Fibroblast of lung (primary cell): ENCODE data around the gene ASAP2.

Experiments used
- EZH2 ChIP-seq: IDR thresholded peaks from 2 replicates; pipeline ENCODE4 v1.5.1; 2012; ENCODE audit warnings: low read length, control low read depth, mild to moderate bottlenecking; ENCODE audit errors: missing control alignments
- TF ChIP-seq, protein P1 (sequence below), 2 donors: IDR thresholded peaks in 1 of 2; conservative IDR thresholded peaks in 1 of 2; 1 replicate in 1 of 2; 2 replicates in 1 of 2; pipeline ENCODE4 v1.5.1; 2011 to 2012; ENCODE audit warnings: low read length in 2 of 2, control low read depth in 1 of 2, inconsistent platforms in 1 of 2, low read depth in 1 of 2, mild to moderate bottlenecking in 1 of 2

DNA sequence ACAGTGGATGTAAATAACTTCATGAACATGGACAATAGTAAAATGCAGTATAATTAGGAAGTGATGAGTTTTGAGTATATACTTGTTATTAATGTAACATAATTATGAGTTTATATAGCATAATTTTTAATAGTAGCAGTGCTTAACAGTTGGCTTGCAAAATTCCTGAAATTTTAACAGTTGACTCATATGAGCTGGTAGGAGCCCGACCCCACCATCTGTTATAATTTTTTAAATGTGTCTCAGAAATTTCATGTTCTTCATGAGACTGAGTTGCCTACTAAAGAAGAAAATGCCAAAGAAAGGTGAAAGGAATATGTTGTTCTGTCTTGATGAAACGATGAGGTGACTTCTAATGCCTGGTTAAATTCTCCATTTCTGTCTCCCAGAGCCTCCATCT lies 154.1 kb downstream of the ASAP2 start:
- TF ChIP-seq, protein P1, sequence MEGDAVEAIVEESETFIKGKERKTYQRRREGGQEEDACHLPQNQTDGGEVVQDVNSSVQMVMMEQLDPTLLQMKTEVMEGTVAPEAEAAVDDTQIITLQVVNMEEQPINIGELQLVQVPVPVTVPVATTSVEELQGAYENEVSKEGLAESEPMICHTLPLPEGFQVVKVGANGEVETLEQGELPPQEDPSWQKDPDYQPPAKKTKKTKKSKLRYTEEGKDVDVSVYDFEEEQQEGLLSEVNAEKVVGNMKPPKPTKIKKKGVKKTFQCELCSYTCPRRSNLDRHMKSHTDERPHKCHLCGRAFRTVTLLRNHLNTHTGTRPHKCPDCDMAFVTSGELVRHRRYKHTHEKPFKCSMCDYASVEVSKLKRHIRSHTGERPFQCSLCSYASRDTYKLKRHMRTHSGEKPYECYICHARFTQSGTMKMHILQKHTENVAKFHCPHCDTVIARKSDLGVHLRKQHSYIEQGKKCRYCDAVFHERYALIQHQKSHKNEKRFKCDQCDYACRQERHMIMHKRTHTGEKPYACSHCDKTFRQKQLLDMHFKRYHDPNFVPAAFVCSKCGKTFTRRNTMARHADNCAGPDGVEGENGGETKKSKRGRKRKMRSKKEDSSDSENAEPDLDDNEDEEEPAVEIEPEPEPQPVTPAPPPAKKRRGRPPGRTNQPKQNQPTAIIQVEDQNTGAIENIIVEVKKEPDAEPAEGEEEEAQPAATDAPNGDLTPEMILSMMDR (conservative IDR thresholded peaks at IDR 0.05 in 1 of 2, IDR thresholded peaks at IDR 0.05 in 1 of 2; ENCODE audit: low read depth in 1 of 2, low read length in 2 of 2) = no peak
- no peak for TF ChIP-seq EZH2
